GM20431 (cell line): ENCODE data around the gene ARMC8.

Experiments used
- in situ Hi-C: fragments of 300-500 bp; cut with MseI, MboI; formaldehyde crosslinking; loops from one replicate; pipeline ENCODE4 v1.15.0; 2020; ENCODE audit warnings: low sequenced_read_pairs; ENCODE audit not compliant: unreplicated experiment

The ARMC8 gene

DNA sequence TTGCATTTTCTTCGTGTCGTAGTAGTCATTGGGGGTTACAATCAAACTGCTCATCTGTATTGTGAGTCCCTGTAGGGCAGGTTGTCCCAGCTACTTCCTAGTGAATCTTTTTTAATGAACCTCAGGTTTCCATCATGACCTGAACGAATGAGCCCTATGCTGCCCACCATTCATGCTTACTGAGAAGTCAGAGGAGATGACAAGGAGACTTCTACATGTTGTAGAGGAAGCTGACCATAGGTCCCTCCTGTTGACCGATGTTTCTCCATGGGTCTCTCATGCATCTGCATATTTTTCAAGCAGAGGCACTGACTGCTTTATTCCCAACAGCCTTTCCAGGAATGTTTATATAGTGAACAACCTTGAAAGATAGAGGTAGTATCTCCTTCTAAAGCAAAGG, 147.5 kb downstream of the ARMC8 start:
- in situ Hi-C loops: no loop called here

DNA sequence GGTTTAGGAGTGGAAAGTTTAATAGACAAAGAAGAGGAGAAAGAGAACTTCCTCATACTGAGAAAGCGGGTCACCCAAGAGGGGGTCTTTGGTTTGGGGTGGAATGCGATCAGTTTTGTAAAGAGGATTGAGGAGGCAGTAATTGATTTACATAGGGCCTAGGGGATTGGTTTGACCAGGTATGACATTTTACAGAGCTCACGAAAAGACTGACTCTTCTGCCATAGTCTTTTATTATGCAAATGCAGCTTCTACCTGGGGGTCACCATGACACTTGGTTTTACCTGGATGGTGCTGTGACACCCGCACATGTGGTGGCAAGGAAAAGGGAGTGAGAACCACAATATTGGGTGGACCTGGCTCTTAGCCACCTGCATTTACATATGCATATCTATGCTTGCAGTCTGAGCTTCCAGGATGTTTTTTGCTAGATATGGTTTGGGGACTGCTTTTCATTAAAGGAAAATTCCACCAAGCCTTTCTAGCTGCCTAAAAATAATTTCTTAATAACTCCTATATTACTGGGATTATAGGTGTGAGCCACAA, 149.4 kb downstream of the ARMC8 start:
- in situ Hi-C loops: no loop called here

DNA sequence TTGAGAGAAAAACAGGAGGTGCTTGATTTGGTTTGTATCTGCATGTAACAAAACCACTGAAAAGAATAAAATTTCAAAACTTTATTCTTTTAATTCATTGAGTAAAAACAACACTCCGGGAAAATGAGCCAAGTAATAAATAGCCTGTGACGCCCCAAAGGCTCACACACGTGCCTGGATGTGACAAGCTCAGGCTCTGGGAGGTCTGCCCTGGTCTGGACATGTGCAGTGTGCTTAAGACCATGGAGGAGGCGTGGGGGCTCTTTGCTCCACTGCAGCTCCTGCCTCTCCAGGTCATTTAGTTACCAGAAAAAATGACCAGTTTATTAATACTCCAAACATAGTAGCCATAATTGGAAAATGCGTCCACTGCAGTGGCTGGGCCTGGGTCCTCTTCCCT, 151.1 kb downstream of the ARMC8 start:
- in situ Hi-C loops: no loop called here

DNA sequence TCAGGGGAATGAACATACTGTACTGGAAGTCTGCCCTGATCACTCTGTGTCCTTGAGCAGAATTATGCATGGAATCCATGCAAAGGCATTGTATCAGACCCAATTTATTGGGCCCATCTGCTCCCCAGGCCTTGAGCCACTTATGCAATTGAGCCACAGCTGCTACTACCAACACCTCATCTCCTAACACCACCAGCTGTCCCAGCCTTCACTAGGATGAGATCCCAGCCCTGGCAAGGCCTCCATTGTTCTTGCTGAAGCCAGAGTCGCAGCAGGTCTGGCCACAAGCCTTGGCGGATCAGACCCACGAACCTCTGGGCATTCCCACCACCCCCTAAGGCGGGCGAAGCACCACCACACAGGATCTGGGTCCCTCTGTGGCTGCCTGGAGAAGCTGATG, 151.7 kb downstream of the ARMC8 start:
- in situ Hi-C loops: no loop called here

DNA sequence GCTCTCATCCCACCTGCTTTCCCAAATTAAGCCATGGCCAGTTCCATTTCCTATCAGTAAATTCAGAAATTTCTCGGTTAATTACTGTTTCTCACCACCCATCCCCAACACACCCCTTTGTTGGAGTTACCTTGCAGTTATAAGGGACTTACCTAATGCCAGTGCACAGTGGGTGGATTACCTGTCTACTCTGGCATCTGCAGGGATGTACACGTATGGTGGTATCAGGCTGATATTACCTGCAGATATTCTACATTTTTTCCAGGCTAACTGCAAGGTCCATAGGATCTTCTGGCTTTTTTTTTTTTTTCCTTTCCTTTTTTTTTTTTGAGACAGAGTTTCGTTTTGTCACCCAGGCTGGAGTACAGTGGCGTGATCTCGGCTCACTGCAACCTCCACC, 153.4 kb downstream of the ARMC8 start:
- in situ Hi-C loops: no loop called here

- in situ Hi-C loops: no loop called here
Observed at GRCh38 chr3:138344754-138345153, 157.7 kb downstream of the ARMC8 start.
